ENCODE results near the gene CLNK.

The CLNK gene

GRCh38 chr4:10554121-10554520, 130.4 kb downstream of the CLNK start:
- no peak overlapping the region for H3K4me3 Mint-ChIP-seq
- no peaks in the 10 kb centered on the region for H3K9me3 Mint-ChIP-seq
- H3K27ac Mint-ChIP-seq: no peak overlapping the region
- peaks cover 2% of the 10 kb centered on the region for H3K27me3 Mint-ChIP-seq (ENCODE audit: low read depth)
- no peak for DNase-seq (ENCODE audit: low spot score)
- H3K36me3 Mint-ChIP-seq (ENCODE audit: low read depth): no peaks in the 10 kb centered on the region
- H3K4me1 Mint-ChIP-seq (ENCODE audit: low read depth): peaks cover 2% of the 10 kb centered on the region

GRCh38 chr4:10552591-10553280, 131.8 kb downstream of the CLNK start:
- peaks cover 13% of the 10 kb centered on the region for H3K27me3 Mint-ChIP-seq (ENCODE audit: low read depth)
- no peaks in the 10 kb centered on the region for H3K9me3 Mint-ChIP-seq
- no peak for DNase-seq (ENCODE audit: low spot score)

DNA sequence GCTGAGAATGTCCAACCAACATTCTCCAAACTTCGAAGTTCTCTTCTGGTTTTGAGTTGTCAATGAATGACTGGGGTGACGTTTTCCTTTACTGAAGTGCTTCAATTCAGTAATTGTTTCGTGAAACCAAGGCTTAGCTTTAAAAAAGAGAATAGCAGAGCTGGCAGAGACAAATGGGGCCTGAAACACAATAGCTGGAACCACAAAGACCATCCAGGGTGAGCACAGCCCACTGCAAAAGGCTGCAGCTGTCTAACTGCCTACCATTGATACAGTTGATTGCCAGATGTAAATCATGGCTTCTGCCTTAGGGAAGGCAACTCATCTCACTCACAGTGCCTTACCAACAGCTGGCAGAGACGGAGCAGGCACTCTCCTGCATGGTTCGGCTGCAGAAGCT, 148.7 kb downstream of the CLNK start:
- Mint-ChIP-seq H3K36me3 (ENCODE audit: low read depth) (no peaks in the 10 kb centered on the region), H3K4me1 (ENCODE audit: low read depth) (no peaks in the 10 kb centered on the region), H3K27ac (no peak overlapping the region), H3K27me3 (ENCODE audit: low read depth) (peaks cover 5% of the 10 kb centered on the region), H3K4me3 (no peak overlapping the region), H3K9me3 (no peaks in the 10 kb centered on the region)
- no peak for DNase-seq (ENCODE audit: low spot score)

More at GRCh38 chr4:10552591-10553280, 131.8 kb downstream of the CLNK start:
- peaks cover 2% of the 10 kb centered on the region for H3K4me1 Mint-ChIP-seq (ENCODE audit: low read depth)
- H3K4me3 Mint-ChIP-seq: no peak overlapping the region
- no peak overlapping the region for H3K27ac Mint-ChIP-seq
- H3K36me3 Mint-ChIP-seq (ENCODE audit: low read depth): no peaks in the 10 kb centered on the region

DNA sequence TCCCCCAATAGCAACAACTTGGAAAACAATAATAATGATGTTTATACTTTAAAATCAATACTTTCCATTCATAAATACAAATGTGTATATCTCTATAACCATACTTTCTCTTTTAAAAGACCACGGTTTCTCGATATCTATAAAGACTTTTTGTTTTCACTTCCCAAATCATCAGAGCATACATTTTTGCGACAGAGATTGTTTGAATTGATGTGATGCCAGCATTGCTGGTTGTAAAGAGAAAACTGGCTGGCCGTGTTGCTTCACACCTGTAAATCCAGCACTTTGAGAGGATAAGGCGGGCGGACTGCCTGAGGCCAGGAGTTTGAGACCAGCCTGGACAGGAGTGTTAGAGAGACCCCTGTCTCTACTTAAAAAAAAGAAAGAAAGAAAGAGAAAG, 149.7 kb downstream of the CLNK start:
- H3K4me3 Mint-ChIP-seq: no peak overlapping the region
- peaks cover 7% of the 10 kb centered on the region for H3K27me3 Mint-ChIP-seq (ENCODE audit: low read depth)
- no peak overlapping the region for H3K27ac Mint-ChIP-seq
- H3K4me1 Mint-ChIP-seq (ENCODE audit: low read depth): no peaks in the 10 kb centered on the region
- no peaks in the 10 kb centered on the region for H3K9me3 Mint-ChIP-seq
- no peak for DNase-seq (ENCODE audit: low spot score)
- H3K36me3 Mint-ChIP-seq (ENCODE audit: low read depth): no peaks in the 10 kb centered on the region

- Mint-ChIP-seq H3K27me3 (ENCODE audit: low read depth) (peaks cover 11% of the 10 kb centered on the region), H3K4me3 (no peak overlapping the region), H3K36me3 (ENCODE audit: low read depth) (no peaks in the 10 kb centered on the region), H3K9me3 (no peaks in the 10 kb centered on the region), H3K4me1 (ENCODE audit: low read depth) (no peaks in the 10 kb centered on the region), H3K27ac (no peak overlapping the region)
- no peak for DNase-seq (ENCODE audit: low spot score)
Measured at GRCh38 chr4:10532155-10532554, 152.4 kb downstream of the CLNK start.

- DNase-seq (ENCODE audit: low spot score): no peak
- H3K27ac Mint-ChIP-seq: no peak overlapping the region
Measured at GRCh38 chr4:10530137-10530786, 154.3 kb downstream of the CLNK start.

DNA sequence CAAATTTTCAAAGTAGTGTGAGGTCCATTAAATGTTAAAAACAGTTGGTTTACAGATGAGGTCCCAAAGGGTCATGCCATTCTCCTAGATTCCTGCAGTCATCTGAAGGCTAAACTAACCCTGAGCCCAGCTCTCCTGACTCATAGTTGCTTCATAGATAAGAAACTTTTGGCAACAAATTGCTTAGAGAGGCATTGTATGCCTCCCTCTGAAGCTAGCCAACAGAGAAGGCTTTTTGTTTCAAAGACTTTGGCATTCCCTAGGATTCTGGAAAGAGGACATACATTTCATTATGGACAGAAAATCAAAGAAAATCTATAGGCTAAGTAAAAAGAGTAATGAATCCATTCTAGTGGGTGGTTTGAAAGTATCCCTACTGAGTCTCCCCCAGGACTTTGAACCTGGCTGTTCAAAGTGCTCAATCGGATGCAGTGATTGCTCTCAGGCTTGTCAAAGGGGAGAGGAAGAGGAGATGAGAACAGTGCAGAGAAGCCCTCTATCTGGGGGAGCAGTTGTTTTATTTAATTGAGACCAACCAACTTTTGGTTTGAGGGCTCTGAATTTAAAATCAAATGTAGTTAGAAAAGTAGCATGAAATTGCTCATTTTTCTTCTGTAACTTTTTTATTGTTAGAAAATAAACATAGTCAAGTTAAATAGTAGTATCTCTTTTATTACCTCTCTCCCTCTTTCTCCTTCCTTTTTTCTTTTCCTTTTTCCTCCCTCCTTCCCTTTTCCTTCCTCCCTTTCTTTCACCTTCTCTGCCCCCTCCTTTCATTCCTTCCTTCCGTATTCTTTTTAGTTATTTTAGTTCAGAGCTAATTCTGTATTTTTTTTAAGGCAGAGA, 155.1 kb downstream of the CLNK start:
- DNase-seq (ENCODE audit: low spot score): no peak
- no peak overlapping the region for H3K4me3 Mint-ChIP-seq
- no peak overlapping the region for H3K27ac Mint-ChIP-seq

More at GRCh38 chr4:10530137-10530786, 154.3 kb downstream of the CLNK start:
- H3K9me3 Mint-ChIP-seq: no peaks in the 10 kb centered on the region
- no peaks in the 10 kb centered on the region for H3K4me1 Mint-ChIP-seq (ENCODE audit: low read depth)
- H3K27me3 Mint-ChIP-seq (ENCODE audit: low read depth): peaks cover 11% of the 10 kb centered on the region
- H3K4me3 Mint-ChIP-seq: no peak overlapping the region
- H3K36me3 Mint-ChIP-seq (ENCODE audit: low read depth): no peaks in the 10 kb centered on the region

DNA sequence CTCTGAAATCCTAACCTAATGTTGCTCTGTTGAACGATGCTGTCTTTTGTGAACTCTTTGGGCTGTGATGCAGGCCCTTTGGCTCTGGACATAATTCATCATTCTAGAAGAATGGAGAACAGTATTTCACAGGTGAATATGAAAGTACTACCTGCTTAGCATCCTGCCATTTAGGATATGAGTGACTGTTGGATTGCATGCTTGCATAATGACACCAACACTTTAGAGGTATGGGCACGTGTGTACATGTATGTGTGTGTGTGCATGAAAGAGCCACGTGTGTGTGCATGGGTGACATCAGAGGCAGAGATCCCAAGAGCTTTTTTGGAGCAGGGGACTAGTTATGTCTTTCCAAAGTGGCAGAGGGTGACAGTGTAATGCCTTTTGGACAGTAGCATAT, 157.1 kb downstream of the CLNK start:
- Mint-ChIP-seq H3K4me1 (ENCODE audit: low read depth) (no peaks in the 10 kb centered on the region), H3K36me3 (ENCODE audit: low read depth) (no peaks in the 10 kb centered on the region), H3K9me3 (no peaks in the 10 kb centered on the region), H3K27ac (no peak overlapping the region), H3K27me3 (ENCODE audit: low read depth) (peaks cover 6% of the 10 kb centered on the region), H3K4me3 (no peak overlapping the region)
- no peak for DNase-seq (ENCODE audit: low spot score)

More for the DNA sequence above, 155.1 kb downstream of the CLNK start:
- H3K36me3 Mint-ChIP-seq (ENCODE audit: low read depth): no peaks in the 10 kb centered on the region
- H3K4me1 Mint-ChIP-seq (ENCODE audit: low read depth): no peaks in the 10 kb centered on the region
- peaks cover 7% of the 10 kb centered on the region for H3K27me3 Mint-ChIP-seq (ENCODE audit: low read depth)
- no peaks in the 10 kb centered on the region for H3K9me3 Mint-ChIP-seq

DNA sequence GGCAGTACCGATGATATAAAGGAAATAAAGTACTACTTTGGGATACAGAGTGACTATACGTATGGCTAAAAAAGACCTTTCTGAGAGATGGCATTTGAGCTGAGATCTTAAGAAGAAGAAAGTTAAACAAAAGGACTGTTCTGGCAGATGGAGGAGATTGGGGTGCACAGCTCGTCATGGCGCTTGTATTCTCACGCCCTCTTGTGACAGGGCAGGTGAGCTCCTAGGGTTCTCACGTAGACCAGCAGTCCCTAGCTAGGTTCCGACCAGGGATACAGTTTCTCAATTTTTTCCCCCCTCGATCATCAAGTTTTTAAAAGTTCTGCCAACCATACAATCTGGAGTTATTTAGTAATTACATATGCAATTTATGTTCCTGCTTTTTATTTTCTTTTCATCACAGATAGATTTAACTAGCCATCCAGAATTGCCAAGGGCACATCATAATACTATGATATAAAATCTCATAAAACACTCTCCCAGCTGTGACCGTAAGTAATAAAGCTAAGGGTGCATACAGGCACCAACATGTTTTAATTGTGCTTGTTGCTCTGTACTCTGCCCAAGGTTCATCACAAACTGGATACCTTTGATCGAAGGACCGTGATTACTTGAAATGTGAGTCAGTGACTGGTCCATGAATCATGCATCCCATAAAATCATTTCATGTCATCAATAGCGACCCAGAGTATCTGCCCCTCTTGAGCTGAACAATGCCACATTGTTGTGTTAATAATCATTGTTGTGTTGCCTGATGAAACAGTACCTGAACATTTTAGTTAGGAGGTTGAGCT, 157.9 kb downstream of the CLNK start:
- H3K36me3 Mint-ChIP-seq (ENCODE audit: low read depth): no peaks in the 10 kb centered on the region
- no peaks in the 10 kb centered on the region for H3K9me3 Mint-ChIP-seq
- H3K27me3 Mint-ChIP-seq (ENCODE audit: low read depth): peaks cover 6% of the 10 kb centered on the region
- no peak for DNase-seq (ENCODE audit: low spot score)
- H3K4me1 Mint-ChIP-seq (ENCODE audit: low read depth): no peaks in the 10 kb centered on the region
- no peak overlapping the region for H3K4me3 Mint-ChIP-seq
- H3K27ac Mint-ChIP-seq: no peak overlapping the region

DNA sequence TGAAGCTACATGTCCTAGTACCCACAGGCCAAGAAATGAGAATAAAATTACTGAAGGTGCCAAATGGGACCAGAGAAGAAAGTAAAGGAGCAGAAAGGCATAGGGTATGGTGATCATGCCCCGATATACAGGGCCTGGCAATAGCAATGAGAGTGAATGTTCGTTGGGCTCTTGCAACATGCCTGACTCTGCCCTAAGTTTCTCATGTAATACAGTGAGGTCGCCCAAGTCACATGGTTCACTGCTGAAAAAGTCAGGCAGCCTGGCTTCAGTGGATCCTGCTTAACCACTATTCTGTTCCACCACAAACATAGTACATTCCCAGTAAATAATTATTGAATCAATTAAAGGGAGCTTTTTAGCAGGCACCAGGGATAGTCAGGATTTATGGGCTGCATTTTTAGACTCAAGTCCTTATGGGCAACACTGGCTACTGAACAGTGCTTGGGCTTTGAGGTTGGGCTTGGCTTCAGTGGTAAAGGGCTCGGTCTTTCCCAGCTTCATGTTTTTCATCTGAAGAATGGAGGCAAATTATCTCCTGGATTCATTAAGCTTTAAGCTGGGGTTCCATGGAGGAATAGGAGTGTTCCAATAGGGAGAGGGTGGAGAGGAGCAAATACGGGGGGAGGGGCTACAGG, 160.3 kb downstream of the CLNK start:
- no peak overlapping the region for H3K4me3 Mint-ChIP-seq
- H3K36me3 Mint-ChIP-seq (ENCODE audit: low read depth): no peaks in the 10 kb centered on the region
- H3K27ac Mint-ChIP-seq: no peak overlapping the region
- no peaks in the 10 kb centered on the region for H3K4me1 Mint-ChIP-seq (ENCODE audit: low read depth)
- no peaks in the 10 kb centered on the region for H3K9me3 Mint-ChIP-seq
- peaks cover under 1% of the 10 kb centered on the region for H3K27me3 Mint-ChIP-seq (ENCODE audit: low read depth)
- DNase-seq (ENCODE audit: low spot score): no peak

- no peak overlapping the region for H3K4me3 Mint-ChIP-seq
- no peaks in the 10 kb centered on the region for H3K4me1 Mint-ChIP-seq (ENCODE audit: low read depth)
- no peaks in the 10 kb centered on the region for H3K27me3 Mint-ChIP-seq (ENCODE audit: low read depth)
- no peak overlapping the region for H3K27ac Mint-ChIP-seq
- DNase-seq (ENCODE audit: low spot score): no peak
- H3K9me3 Mint-ChIP-seq: no peaks in the 10 kb centered on the region
- no peaks in the 10 kb centered on the region for H3K36me3 Mint-ChIP-seq (ENCODE audit: low read depth)
Measured at GRCh38 chr4:10521424-10521823, 163.1 kb downstream of the CLNK start.

- H3K4me1 Mint-ChIP-seq (ENCODE audit: low read depth): peaks cover 3% of the 10 kb centered on the region
- DNase-seq (ENCODE audit: low spot score): no peak
- no peak overlapping the region for H3K27ac Mint-ChIP-seq
- peaks cover 6% of the 10 kb centered on the region for H3K9me3 Mint-ChIP-seq
- peaks cover 2% of the 10 kb centered on the region for H3K36me3 Mint-ChIP-seq (ENCODE audit: low read depth)
- no peak overlapping the region for H3K4me3 Mint-ChIP-seq
- H3K27me3 Mint-ChIP-seq (ENCODE audit: low read depth): no peaks in the 10 kb centered on the region
Measured at GRCh38 chr4:10509733-10510132, 174.8 kb downstream of the CLNK start.

DNA sequence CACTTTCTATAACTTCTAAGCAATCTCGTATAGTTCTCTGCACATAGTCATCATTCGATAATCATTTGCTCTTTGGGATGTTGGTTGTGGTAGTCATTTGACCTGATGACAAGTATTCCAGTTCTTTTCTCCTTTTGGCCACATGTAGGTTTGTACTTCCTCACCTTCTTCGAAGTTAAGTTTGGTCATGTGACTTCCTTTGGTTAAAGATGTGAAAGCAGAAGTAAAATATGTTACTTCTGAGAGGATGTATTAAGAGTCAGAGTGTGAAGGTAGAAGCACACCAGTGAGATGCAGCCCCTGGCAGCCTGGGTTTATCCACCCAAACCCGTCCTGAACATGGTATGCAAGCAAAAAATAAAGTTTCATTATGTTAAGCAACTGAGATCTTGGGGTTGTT, 178.5 kb downstream of the CLNK start:
- no peak overlapping the region for H3K27ac Mint-ChIP-seq
- H3K36me3 Mint-ChIP-seq (ENCODE audit: low read depth): peaks cover 2% of the 10 kb centered on the region
- peaks cover 3% of the 10 kb centered on the region for H3K4me1 Mint-ChIP-seq (ENCODE audit: low read depth)
- no peak overlapping the region for H3K4me3 Mint-ChIP-seq
- peaks cover 6% of the 10 kb centered on the region for H3K9me3 Mint-ChIP-seq
- DNase-seq (ENCODE audit: low spot score): no peak
- H3K27me3 Mint-ChIP-seq (ENCODE audit: low read depth): no peaks in the 10 kb centered on the region

Data from T-helper 2 cell treated with Interferon-gamma antibody and Interleukin-4, amounts not matched to agents 5 μg/mL and 100 μg/mL, for 36 hours (primary cell).